Measurements from ENCODE around the gene COPS8. TPM values are rescaled to one million over a fixed set of nuclear protein-coding genes. Genes with fewer than 3 reads are reported as not detected.
A peak's percentile ranks its signal among the peaks of the same experiment; 100 is the strongest.

COPS8 gene
- polyA plus RNA-seq, 4 donors: 18.9 to 40.9 (median 27.0) TPM

- Histone ChIP-seq H3K4me1 (ENCODE audit: control insufficient read depth in 3 of 3, insufficient read depth in 2 of 3, low read depth in 1 of 3, low read length in 2 of 3) (peaks cover 0 to 16% (median 0%) of the 10 kb centered on the region in 3 donors), H3K27me3 (ENCODE audit: control insufficient read depth in 3 of 3, insufficient read depth in 3 of 3, low read length in 3 of 3) (no peaks in the 10 kb centered on the region), H3K36me3 (ENCODE audit: control insufficient read depth in 3 of 3, insufficient read depth in 2 of 3, low read depth in 1 of 3, low read length in 3 of 3) (no peaks in the 10 kb centered on the region), H3K27ac (ENCODE audit: low read depth in 1 of 3, low read length in 2 of 3) (peak overlapping the region in 1 of 3 donors; percentile 52), H3K4me3 (ENCODE audit: low read depth in 1 of 3, low read length in 3 of 3) (no peak overlapping the region), H3K9me3 (ENCODE audit: control insufficient read depth in 2 of 2, insufficient read depth in 1 of 2, low read depth in 1 of 2, low read length in 1 of 2) (peaks cover 0 to 5% of the 10 kb centered on the region in 2 donors)
- no peak for FAIRE-seq
- DNase-seq: peak; percentile 59 to 84
- WGBS, 3 donors: 37 to 49% (median 40%) methylated on average over 11 of the region's 11 CpGs
These were observed 42.5 kb downstream of the COPS8 start for GRCh38 chr2:237128026-237128703.

GRCh38 chr2:237128845-237129592 is 43.3 kb downstream of the COPS8 start:
- no peaks in the 10 kb centered on the region for H3K36me3 ChIP-seq (ENCODE audit: control insufficient read depth in 3 of 3, insufficient read depth in 2 of 3, low read depth in 1 of 3, low read length in 3 of 3)
- peaks cover 0 to 5% of the 10 kb centered on the region in 2 donors for H3K9me3 ChIP-seq (ENCODE audit: control insufficient read depth in 2 of 2, insufficient read depth in 1 of 2, low read depth in 1 of 2, low read length in 1 of 2)
- 93 to 97% (median 94%) methylated on average over 10 of the region's 10 CpGs for WGBS, 3 donors
- peak overlapping the region in 1 of 3 donors; percentile 52 for H3K27ac ChIP-seq (ENCODE audit: low read depth in 1 of 3, low read length in 2 of 3)
- H3K4me3 ChIP-seq (ENCODE audit: low read depth in 1 of 3, low read length in 3 of 3): no peak overlapping the region
- peaks cover 0 to 16% (median 0%) of the 10 kb centered on the region in 3 donors for H3K4me1 ChIP-seq (ENCODE audit: control insufficient read depth in 3 of 3, insufficient read depth in 2 of 3, low read depth in 1 of 3, low read length in 2 of 3)
- FAIRE-seq (no peak), DNase-seq (no peak)
- H3K27me3 ChIP-seq (ENCODE audit: control insufficient read depth in 3 of 3, insufficient read depth in 3 of 3, low read length in 3 of 3): no peaks in the 10 kb centered on the region

- peaks cover 0 to 16% (median 0%) of the 10 kb centered on the region in 3 donors for H3K4me1 ChIP-seq (ENCODE audit: control insufficient read depth in 3 of 3, insufficient read depth in 2 of 3, low read depth in 1 of 3, low read length in 2 of 3)
- no peak overlapping the region for H3K27ac ChIP-seq (ENCODE audit: low read depth in 1 of 3, low read length in 2 of 3)
- no peak overlapping the region for H3K4me3 ChIP-seq (ENCODE audit: low read depth in 1 of 3, low read length in 3 of 3)
- FAIRE-seq (no peak), DNase-seq (no peak)
- H3K27me3 ChIP-seq (ENCODE audit: control insufficient read depth in 3 of 3, insufficient read depth in 3 of 3, low read length in 3 of 3): no peaks in the 10 kb centered on the region
- H3K9me3 ChIP-seq (ENCODE audit: control insufficient read depth in 2 of 2, insufficient read depth in 1 of 2, low read depth in 1 of 2, low read length in 1 of 2): peaks cover 0 to 5% of the 10 kb centered on the region in 2 donors
- H3K36me3 ChIP-seq (ENCODE audit: control insufficient read depth in 3 of 3, insufficient read depth in 2 of 3, low read depth in 1 of 3, low read length in 3 of 3): no peaks in the 10 kb centered on the region
- 96 to 98% (median 97%) methylated on average over 4 of the region's 4 CpGs for WGBS, 3 donors
These were observed 44.1 kb downstream of the COPS8 start for GRCh38 chr2:237129625-237130263.

- Histone ChIP-seq H3K9me3 (ENCODE audit: control insufficient read depth in 2 of 2, insufficient read depth in 1 of 2, low read depth in 1 of 2, low read length in 1 of 2) (peaks cover 0 to 5% of the 10 kb centered on the region in 2 donors), H3K4me1 (ENCODE audit: control insufficient read depth in 3 of 3, insufficient read depth in 2 of 3, low read depth in 1 of 3, low read length in 2 of 3) (peaks cover 0 to 11% (median 0%) of the 10 kb centered on the region in 3 donors), H3K4me3 (ENCODE audit: low read depth in 1 of 3, low read length in 3 of 3) (no peak overlapping the region), H3K36me3 (ENCODE audit: control insufficient read depth in 3 of 3, insufficient read depth in 2 of 3, low read depth in 1 of 3, low read length in 3 of 3) (no peaks in the 10 kb centered on the region), H3K27me3 (ENCODE audit: control insufficient read depth in 3 of 3, insufficient read depth in 3 of 3, low read length in 3 of 3) (no peaks in the 10 kb centered on the region), H3K27ac (ENCODE audit: low read depth in 1 of 3, low read length in 2 of 3) (no peak overlapping the region)
- 87 to 93% (median 92%) methylated on average over 8 of the region's 8 CpGs for WGBS, 3 donors
- FAIRE-seq (no peak), DNase-seq (no peak)
These were observed 45.1 kb downstream of the COPS8 start for GRCh38 chr2:237130562-237131421.

- WGBS, 3 donors: 66 to 74% (median 73%) methylated on average over 6 of the region's 6 CpGs
- Histone ChIP-seq H3K27me3 (ENCODE audit: control insufficient read depth in 3 of 3, insufficient read depth in 3 of 3, low read length in 3 of 3) (no peaks in the 10 kb centered on the region), H3K4me3 (ENCODE audit: low read depth in 1 of 3, low read length in 3 of 3) (no peak overlapping the region), H3K9me3 (ENCODE audit: control insufficient read depth in 2 of 2, insufficient read depth in 1 of 2, low read depth in 1 of 2, low read length in 1 of 2) (peaks cover 0 to 5% of the 10 kb centered on the region in 2 donors), H3K36me3 (ENCODE audit: control insufficient read depth in 3 of 3, insufficient read depth in 2 of 3, low read depth in 1 of 3, low read length in 3 of 3) (no peaks in the 10 kb centered on the region), H3K27ac (ENCODE audit: low read depth in 1 of 3, low read length in 2 of 3) (no peak overlapping the region), H3K4me1 (ENCODE audit: control insufficient read depth in 3 of 3, insufficient read depth in 2 of 3, low read depth in 1 of 3, low read length in 2 of 3) (peaks cover 0 to 5% (median 0%) of the 10 kb centered on the region in 3 donors)
- no peak for DNase-seq
- FAIRE-seq: no peak
These were observed 46.3 kb downstream of the COPS8 start for GRCh38 chr2:237131749-237132533.

GRCh38 chr2:237132799-237133198 is 47.1 kb downstream of the COPS8 start:
- FAIRE-seq (no peak), DNase-seq (peak in 1 of 2 donors; percentile 46)
- H3K4me1 ChIP-seq (ENCODE audit: control insufficient read depth in 3 of 3, insufficient read depth in 2 of 3, low read depth in 1 of 3, low read length in 2 of 3): peaks cover 0 to 7% (median 0%) of the 10 kb centered on the region in 3 donors
- no peaks in the 10 kb centered on the region for H3K36me3 ChIP-seq (ENCODE audit: control insufficient read depth in 3 of 3, insufficient read depth in 2 of 3, low read depth in 1 of 3, low read length in 3 of 3)
- no peaks in the 10 kb centered on the region for H3K27me3 ChIP-seq (ENCODE audit: control insufficient read depth in 3 of 3, insufficient read depth in 3 of 3, low read length in 3 of 3)
- WGBS, 3 donors: 26 to 60% (median 33%) methylated on average over 5 of the region's 5 CpGs
- no peak overlapping the region for H3K27ac ChIP-seq (ENCODE audit: low read depth in 1 of 3, low read length in 2 of 3)
- peaks cover 0 to 5% of the 10 kb centered on the region in 2 donors for H3K9me3 ChIP-seq (ENCODE audit: control insufficient read depth in 2 of 2, insufficient read depth in 1 of 2, low read depth in 1 of 2, low read length in 1 of 2)
- H3K4me3 ChIP-seq (ENCODE audit: low read depth in 1 of 3, low read length in 3 of 3): no peak overlapping the region

GRCh38 chr2:237134321-237135230 is 48.9 kb downstream of the COPS8 start:
- FAIRE-seq: no peak
- H3K4me1 ChIP-seq (ENCODE audit: control insufficient read depth in 3 of 3, insufficient read depth in 2 of 3, low read depth in 1 of 3, low read length in 2 of 3): peaks cover 0 to 4% (median 0%) of the 10 kb centered on the region in 3 donors
- peaks cover 0 to 5% of the 10 kb centered on the region in 2 donors for H3K9me3 ChIP-seq (ENCODE audit: control insufficient read depth in 2 of 2, insufficient read depth in 1 of 2, low read depth in 1 of 2, low read length in 1 of 2)
- H3K27me3 ChIP-seq (ENCODE audit: control insufficient read depth in 3 of 3, insufficient read depth in 3 of 3, low read length in 3 of 3): no peaks in the 10 kb centered on the region
- no peak overlapping the region for H3K4me3 ChIP-seq (ENCODE audit: low read depth in 1 of 3, low read length in 3 of 3)
- H3K36me3 ChIP-seq (ENCODE audit: control insufficient read depth in 3 of 3, insufficient read depth in 2 of 3, low read depth in 1 of 3, low read length in 3 of 3): no peaks in the 10 kb centered on the region
- peak in 1 of 2 donors; percentile 20 for DNase-seq
- H3K27ac ChIP-seq (ENCODE audit: low read depth in 1 of 3, low read length in 2 of 3): no peak overlapping the region
- WGBS, 3 donors: 62 to 71% (median 67%) methylated on average over 4 of the region's 4 CpGs
